Activated effector memory CD4-positive, alpha-beta T cell treated with anti-CD3 and anti-CD28 coated beads, Interleukin-2, amount 50 U/mL, for 16 hours (primary cell): ENCODE results near the gene GOLGA6L1.
"Not testable (repeated sequence)": the region's sequence is repeated elsewhere in the genome, so short reads cannot be mapped to it uniquely, and the experiment has no call there.

ENCODE experiments used
- DNase-seq: peaks from one replicate; pipeline ENCODE4 v3.0.0-alpha.2; 2020

GOLGA6L1 gene, protein sequence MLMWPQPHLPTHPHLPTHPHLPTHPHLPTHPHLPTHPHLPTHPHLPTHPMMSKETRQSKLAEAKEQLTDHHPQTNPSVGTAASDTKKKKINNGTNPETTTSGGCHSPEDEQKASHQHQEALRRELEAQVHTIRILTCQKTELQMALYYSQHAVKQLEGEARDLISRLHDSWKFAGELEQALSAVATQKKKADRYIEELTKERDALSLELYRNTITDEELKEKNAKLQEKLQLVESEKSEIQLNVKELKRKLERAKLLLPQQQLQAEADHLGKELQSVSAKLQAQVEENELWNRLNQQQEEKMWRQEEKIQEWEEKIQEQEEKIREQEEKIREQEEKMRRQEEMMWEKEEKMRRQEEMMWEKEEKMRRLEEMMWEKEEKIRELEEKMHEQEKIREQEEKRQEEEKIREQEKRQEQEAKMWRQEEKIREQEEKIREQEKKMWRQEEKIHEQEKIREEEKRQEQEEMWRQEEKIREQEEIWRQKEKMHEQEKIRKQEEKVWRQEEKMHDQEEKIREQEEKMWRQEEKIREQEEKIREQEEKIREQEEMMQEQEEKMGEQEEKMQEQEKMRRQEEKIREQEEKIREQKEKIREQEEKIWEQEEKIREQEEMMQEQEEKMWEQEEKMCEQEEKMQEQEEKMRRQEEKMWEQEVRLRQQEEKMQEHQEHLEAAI

GRCh38 chr15:23136722-23137121 lies at the start of gene GOLGA6L1:
GOLGA6L1 (minus strand) TSS chr15:23136822; CDS start chr15:23136731, 91 bp downstream.
- DNase-seq: not testable (repeated sequence)

DNA sequence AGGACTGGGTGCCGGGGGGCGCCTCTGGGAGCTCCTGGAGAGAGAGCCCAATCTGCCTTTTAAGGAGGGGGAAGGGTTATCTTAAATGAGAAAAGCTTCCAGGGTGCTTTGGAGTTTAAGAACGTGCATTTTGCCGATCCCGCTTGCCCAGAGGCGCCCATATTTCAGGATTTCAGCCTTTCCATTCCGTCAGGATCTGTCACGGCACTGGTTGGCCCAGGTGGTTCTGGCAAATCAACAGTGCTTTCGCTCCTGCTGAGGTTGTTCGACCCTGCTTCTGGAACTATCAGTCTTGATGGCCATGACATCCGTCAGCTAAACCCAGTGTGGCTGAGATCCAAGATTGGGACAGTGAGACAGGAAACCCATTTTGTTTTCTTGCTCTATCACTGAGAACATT lies 44.6 kb upstream of the GOLGA6L1 start:
- not testable (repeated sequence) for DNase-seq

DNA sequence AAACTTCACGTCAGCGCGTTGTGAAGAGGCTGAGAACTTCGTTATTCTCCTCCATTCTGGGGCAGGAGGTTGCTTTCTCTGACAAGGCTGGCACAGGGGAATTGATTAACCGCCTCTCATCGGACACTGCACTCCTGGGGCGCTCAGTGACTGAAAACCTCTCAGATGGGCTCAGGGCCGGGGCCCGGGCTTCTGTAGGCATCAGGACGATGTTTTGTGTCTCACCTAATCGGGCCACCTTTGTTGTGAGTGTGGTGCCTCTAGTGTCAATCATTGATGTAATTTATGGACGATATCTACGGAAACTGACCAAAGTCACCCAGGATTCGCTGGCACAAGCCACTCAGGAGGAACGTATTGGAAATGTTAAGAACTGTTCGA lies 43.9 kb upstream of the GOLGA6L1 start:
- DNase-seq: not testable (repeated sequence)

GRCh38 chr15:23179768-23180546 lies 43.3 kb upstream of the GOLGA6L1 start:
- not testable (repeated sequence) for DNase-seq

DNA sequence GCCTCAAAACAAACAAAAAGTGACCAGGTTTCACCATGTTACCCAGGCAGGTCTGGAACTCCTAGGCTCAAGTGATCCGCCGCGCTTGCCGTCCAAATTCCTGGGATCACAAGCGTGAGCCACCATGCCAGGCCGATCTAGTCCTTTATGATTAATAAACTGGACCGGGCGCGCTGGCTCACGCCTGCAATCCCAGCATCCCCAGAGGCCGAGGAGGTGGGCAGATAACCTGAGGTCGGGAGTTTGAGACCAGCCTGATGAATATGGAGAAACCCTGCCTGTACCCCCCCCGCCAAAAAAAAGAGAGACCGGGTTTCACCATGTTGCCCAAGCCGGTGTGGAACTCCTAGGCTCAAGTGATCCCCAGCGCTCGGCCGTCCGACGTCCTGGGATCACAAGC lies 40.1 kb upstream of the GOLGA6L1 start:
- DNase-seq: not testable (repeated sequence)

- not testable (repeated sequence) for DNase-seq
Observed at GRCh38 chr15:23175606-23176005, 39.0 kb upstream of the GOLGA6L1 start.

- DNase-seq: not testable (repeated sequence)
Observed at GRCh38 chr15:23174609-23175140, 38.1 kb upstream of the GOLGA6L1 start.

DNA sequence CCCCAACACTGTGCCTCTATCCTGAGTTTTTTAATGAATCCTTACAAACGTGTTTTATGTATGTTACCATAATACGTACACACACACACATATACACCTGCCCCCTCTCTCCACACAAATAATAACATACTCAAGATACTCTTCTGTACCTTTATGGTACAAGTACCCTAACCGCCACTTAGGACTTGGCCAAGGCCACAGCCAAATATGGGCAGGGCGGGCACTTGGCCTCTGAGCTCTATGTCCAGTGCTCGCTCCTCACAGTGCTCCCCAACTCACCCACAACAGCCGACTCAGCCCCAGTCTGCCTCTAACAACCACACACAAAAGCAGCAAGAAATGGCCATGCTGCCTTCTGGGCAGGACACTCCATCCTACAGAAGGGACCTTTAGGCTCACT lies 3.8 kb downstream of the GOLGA6L1 start:
- DNase-seq: not testable (repeated sequence)

DNA sequence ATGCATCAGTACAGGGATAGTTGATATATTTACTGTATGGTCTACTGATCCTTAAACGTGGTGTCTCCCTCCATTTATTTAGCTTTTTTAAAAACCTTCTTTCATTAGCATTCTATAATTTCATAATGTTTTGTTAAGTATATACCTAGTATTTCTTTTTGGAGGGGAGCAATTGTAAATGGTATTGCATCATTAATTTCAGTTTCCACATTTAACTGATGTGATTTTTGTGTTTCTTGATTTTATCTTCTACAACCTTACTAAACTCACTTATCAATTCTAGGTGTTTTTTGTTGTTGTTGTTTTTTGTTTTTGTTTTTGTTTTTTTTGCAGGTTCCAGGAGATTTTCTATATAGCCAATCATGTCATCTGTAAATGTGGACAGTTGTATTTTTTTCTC lies 18.4 kb downstream of the GOLGA6L1 start:
- DNase-seq: no peak

DNA sequence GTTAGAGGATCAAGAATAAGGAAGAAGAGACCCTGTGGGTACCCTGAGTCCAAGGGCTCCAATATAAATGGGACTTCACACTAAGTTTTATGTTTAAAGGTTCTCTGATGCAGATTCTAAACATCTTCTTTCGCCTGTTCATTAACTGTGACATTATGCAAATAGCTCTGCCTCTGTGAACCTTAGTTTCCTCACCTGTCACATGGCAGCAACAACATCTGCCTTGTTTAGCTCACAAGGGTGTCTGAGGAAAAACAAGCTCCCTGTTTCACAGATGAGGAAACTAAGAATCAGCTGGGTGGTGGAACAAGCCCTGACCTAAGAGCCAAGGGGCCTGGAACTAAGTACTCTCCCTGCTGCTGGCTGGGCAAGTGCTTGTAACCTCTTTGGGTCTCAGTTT lies 40.8 kb downstream of the GOLGA6L1 start:
- DNase-seq: no peak

GRCh38 chr15:23083115-23083514 lies 53.5 kb downstream of the GOLGA6L1 start:
- no peak for DNase-seq

- not testable (repeated sequence) for DNase-seq
Observed at GRCh38 chr15:23081996-23082737, 54.5 kb downstream of the GOLGA6L1 start.

- no peak for DNase-seq
Observed at GRCh38 chr15:23081271-23081670, 55.4 kb downstream of the GOLGA6L1 start.

GRCh38 chr15:23079766-23080165 lies 56.9 kb downstream of the GOLGA6L1 start:
- no peak for DNase-seq
